Epithelial cell of proximal tubule (primary cell): ENCODE results near the gene PCDHA9. TPM values are rescaled to one million over a fixed set of nuclear protein-coding genes. Genes with fewer than 3 reads are reported as not detected.
A peak's percentile ranks its signal among the peaks of the same experiment; 100 is the strongest.
"Not testable (repeated sequence)": the region's sequence is repeated elsewhere in the genome, so short reads cannot be mapped to it uniquely, and the experiment has no call there.

ENCODE experiments used
- DNase-seq: peaks from one replicate; pipeline ENCODE4 v3.0.0-alpha.2; 2011; ENCODE audit warnings: low read depth
- H3K4me3 ChIP-seq: 2 replicates; pipeline ENCODE4 v1.5.1; 2011; ENCODE audit warnings: low read depth, mild to moderate bottlenecking, low read length
- CTCF ChIP-seq: conservative IDR thresholded peaks from 2 replicates; pipeline ENCODE4 v1.5.1; 2012; ENCODE audit warnings: low read depth, mild to moderate bottlenecking, low read length
- total RNA-seq: library from RNA; depleted of rRNA; stranded (reverse); fragments of >200 nt; gene quantifications from 2 replicates; pipeline ENCODE4 v1.2.3, GENCODE V29; 2015

The PCDHA9 gene
- total RNA-seq, 1 donor from 2014 or later: not detected

DNA sequence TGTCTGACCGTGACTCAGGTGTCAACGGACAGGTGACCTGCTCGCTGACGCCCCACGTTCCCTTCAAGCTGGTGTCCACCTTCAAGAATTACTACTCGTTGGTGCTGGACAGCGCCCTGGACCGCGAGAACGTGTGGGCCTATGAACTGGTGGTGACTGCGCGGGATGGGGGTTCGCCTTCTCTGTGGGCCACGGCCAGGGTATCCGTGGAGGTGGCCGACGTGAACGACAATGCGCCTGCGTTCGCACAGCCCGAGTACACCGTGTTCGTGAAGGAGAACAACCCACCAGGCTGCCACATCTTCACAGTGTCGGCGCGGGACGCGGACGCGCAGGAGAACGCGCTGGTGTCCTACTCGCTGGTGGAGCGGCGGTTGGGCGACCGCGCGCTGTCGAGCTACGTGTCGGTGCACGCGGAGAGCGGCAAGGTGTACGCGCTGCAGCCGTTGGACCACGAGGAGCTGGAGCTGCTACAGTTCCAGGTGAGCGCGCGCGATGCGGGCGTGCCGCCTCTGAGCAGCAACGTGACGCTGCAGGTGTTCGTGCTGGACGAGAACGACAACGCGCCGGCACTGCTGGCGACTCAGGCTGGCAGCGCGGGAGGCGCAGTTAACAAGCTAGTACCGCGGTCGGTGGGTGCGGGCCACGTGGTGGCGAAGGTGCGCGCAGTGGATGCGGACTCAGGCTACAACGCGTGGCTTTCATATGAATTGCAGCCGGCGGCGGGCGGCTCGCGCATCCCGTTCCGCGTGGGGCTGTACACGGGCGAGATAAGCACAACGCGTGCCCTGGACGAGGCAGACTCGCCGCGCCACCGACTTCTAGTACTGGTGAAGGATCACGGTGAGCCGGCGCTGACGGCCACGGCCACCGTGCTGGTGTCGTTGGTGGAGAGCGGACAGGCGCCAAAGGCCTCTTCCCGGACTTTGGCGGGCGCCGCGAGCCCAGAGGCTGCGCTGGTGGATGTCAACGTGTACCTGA lies 22.3 kb downstream of the PCDHA9 start:
- H3K4me3 ChIP-seq: no peak overlapping the region
- no peak for TF ChIP-seq CTCF
- no peak for DNase-seq

DNA sequence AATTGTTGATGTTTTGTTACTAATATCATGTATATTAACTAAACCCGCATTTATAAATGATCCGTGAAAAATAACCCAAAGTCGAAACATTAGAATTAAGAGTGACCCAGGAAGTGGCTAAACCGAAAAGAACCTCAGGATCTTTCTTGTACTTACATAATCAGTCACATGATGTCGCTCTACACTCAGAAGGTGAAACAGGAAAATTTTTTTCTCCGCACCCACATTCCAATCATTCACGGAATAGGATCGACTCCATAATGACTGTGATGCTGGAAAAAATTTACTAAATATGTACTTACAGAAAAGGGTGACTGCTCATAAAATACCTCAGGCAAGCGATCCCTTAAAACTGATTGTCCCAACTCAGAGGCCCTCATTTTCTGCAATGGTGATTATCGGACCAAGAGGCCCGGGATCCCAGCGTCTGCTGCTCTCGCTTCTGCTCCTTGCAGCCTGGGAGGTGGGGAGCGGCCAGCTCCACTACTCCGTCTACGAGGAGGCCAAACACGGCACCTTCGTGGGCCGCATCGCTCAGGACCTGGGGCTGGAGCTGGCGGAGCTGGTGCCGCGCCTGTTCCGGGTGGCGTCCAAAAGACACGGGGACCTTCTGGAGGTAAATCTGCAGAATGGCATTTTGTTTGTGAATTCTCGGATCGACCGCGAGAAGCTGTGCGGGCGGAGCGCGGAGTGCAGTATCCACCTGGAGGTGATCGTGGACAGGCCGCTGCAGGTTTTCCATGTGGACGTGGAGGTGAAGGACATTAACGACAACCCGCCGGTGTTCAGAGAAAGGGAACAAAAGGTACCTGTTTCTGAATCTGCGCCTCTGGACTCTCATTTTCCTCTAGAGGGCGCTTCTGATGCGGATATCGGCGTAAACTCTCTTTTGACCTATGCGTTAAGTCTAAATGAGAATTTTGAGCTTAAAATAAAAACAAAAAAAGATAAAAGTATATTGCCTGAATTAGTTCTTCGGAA lies 27.2 kb downstream of the PCDHA9 start, which contains the start of gene PCDHA12:
TSS of gene PCDHA12 (plus strand) at position 224 of the 981 bp plus-strand sequence. CDS start at position 389, 165 bp downstream.
- H3K4me3 ChIP-seq: peak within 1 kb of the TSS; percentile 45
- no peak for DNase-seq
- TF ChIP-seq CTCF: peak; percentile 29

GRCh38 chr5:140876541-140877261 lies 28.5 kb downstream of the PCDHA9 start:
- H3K4me3 ChIP-seq, DNase-seq: not testable (repeated sequence)

DNA sequence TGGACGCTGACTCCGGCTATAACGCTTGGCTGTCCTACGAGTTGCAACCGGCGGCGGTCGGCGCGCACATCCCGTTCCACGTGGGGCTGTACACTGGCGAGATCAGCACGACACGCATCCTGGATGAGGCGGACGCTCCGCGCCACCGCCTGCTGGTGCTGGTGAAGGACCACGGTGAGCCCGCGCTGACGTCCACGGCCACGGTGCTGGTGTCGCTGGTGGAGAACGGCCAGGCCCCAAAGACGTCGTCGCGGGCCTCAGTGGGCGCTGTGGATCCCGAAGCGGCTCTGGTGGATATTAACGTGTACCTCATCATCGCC lies 29.0 kb downstream of the PCDHA9 start:
- no peak overlapping the region for H3K4me3 ChIP-seq
- no peak for DNase-seq
- no peak for TF ChIP-seq CTCF

- peak within 1 kb of the TSS; percentile 33 for H3K4me3 ChIP-seq
- TF ChIP-seq CTCF: peak; percentile 44
These were observed 33.9 kb downstream of the PCDHA9 start, which contains the start of gene PCDHA13 for GRCh38 chr5:140881889-140882590. Gene PCDHA13 (plus strand): TSS chr5:140882124. CDS start chr5:140882269, 145 bp downstream.

DNA sequence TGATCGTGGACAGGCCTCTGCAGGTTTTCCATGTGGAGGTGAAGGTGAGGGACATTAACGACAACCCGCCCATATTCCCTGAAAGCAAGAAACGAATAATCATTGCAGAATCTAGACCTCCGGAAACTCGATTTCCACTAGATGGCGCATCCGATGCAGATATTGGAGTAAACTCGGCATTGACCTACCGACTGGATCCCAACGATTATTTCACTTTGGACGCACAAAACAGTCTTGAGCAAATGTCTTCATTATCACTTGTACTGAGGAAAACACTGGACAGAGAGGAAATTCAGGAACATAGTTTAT lies 34.4 kb downstream of the PCDHA9 start:
- no peak for DNase-seq
- peak; percentile 41 for TF ChIP-seq CTCF
- H3K4me3 ChIP-seq: peak overlapping the region; percentile 33

More at GRCh38 chr5:140881889-140882590, 33.9 kb downstream of the PCDHA9 start, which contains the start of gene PCDHA13:
- DNase-seq: no peak
